GM23338 (cell line): Measurements from ENCODE around the gene RBM34. TPM values are rescaled to one million over a fixed set of nuclear protein-coding genes. Genes with fewer than 3 reads are reported as not detected.

Experiments used
- ATAC-seq: fragments of 200-7000 bp; cut with Tn5 transposase; 3 replicates; pipeline ENCODE4 v1.9.1; 2020
- DNase-seq: peaks from one replicate; pipeline ENCODE4 v3.0.0-alpha.2; 2015; ENCODE audit warnings: low spot score
- H2AFZ ChIP-seq: fragments of 200-600 bp; sonication (generic); 2 replicates; pipeline ENCODE4 v1.8.0; 2016; ENCODE audit warnings: antibody characterized with exemption, mild to moderate bottlenecking, moderate library complexity
- H3F3A ChIP-seq: fragments of 200-600 bp; sonication (generic); replicated peaks from 2 replicates; pipeline ENCODE4 v1.8.0; 2017; ENCODE audit warnings: antibody characterized with exemption, mixed run types, low read depth
- H3K27ac ChIP-seq: fragments of 200-600 bp; sonication (generic); 2 replicates; pipeline ENCODE4 v1.6.1; 2016; ENCODE audit warnings: low read depth
- H3K27me3 ChIP-seq: fragments of 200-600 bp; sonication (generic); 2 replicates; pipeline ENCODE4 v1.8.0; 2016; ENCODE audit warnings: mild to moderate bottlenecking, mixed run types, moderate library complexity; ENCODE audit not compliant: insufficient read depth
- H3K36me3 ChIP-seq: fragments of 200-600 bp; sonication (generic); 2 replicates; pipeline ENCODE4 v1.8.0; 2016; ENCODE audit warnings: mild to moderate bottlenecking; ENCODE audit not compliant: insufficient read depth
- H3K4me1 ChIP-seq: fragments of 200-600 bp; sonication (generic); 2 replicates; pipeline ENCODE4 v1.8.0; 2016; ENCODE audit warnings: mild to moderate bottlenecking, moderate library complexity; ENCODE audit not compliant: insufficient read depth
- H3K4me2 ChIP-seq: fragments of 200-600 bp; sonication (generic); 2 replicates; pipeline ENCODE4 v1.7.1; 2017; ENCODE audit warnings: mixed run types
- H3K4me3 ChIP-seq: fragments of 200-600 bp; sonication (generic); 2 replicates; pipeline ENCODE4 v1.6.1; 2016; ENCODE audit warnings: mixed run types
- H3K79me2 ChIP-seq: fragments of 200-600 bp; sonication (generic); replicated peaks from 2 replicates; pipeline ENCODE4 v1.8.0; 2017; ENCODE audit warnings: mild to moderate bottlenecking; ENCODE audit not compliant: insufficient read depth
- H3K9me2 ChIP-seq: fragments of 200-600 bp; sonication (generic); 2 replicates; pipeline ENCODE4 v1.8.0; 2017; ENCODE audit not compliant: insufficient read depth
- H4K20me1 ChIP-seq: fragments of 200-600 bp; sonication (generic); replicated peaks from 2 replicates; pipeline ENCODE4 v1.8.0; 2017; ENCODE audit warnings: mild to moderate bottlenecking; ENCODE audit not compliant: insufficient read depth
- H3K27ac Mint-ChIP-seq: 2 replicates; pipeline ENCODE4 v1.8.0; 2020; ENCODE audit warnings: inconsistent platforms, mild to moderate bottlenecking, moderate library complexity, mixed read lengths
- H3K27me3 Mint-ChIP-seq: 3 replicates; pipeline ENCODE4 v1.8.0; 2022; ENCODE audit warnings: low read depth, mild to moderate bottlenecking, moderate library complexity, mixed read lengths, inconsistent platforms; ENCODE audit not compliant: insufficient read depth, poor library complexity
- H3K36me3 Mint-ChIP-seq: 3 replicates; pipeline ENCODE4 v1.8.0; 2021; ENCODE audit warnings: low read depth, mild to moderate bottlenecking, inconsistent platforms, moderate library complexity, mixed read lengths
- H3K4me1 Mint-ChIP-seq: 3 replicates; pipeline ENCODE4 v1.8.0; 2020; ENCODE audit warnings: mild to moderate bottlenecking, inconsistent platforms, mixed read lengths
- H3K4me3 Mint-ChIP-seq: 3 replicates; pipeline ENCODE4 v1.8.0; 2021; ENCODE audit warnings: moderate library complexity, mild to moderate bottlenecking, inconsistent platforms, mixed read lengths
- H3K9me3 Mint-ChIP-seq: 3 replicates; pipeline ENCODE4 v1.8.0; 2020; ENCODE audit warnings: moderate library complexity, mild to moderate bottlenecking, inconsistent platforms, mixed read lengths
- CREB1 ChIP-seq: fragments of 250-450 bp; sonication (Bioruptor Pico); IDR thresholded peaks from 2 replicates; pipeline ENCODE4 v1.5.0; 2020; ENCODE audit warnings: low read depth, mild to moderate bottlenecking, moderate library complexity
- EZH2 ChIP-seq: fragments of 200-600 bp; sonication (generic); IDR thresholded peaks from one replicate; pipeline ENCODE4 v1.8.0; 2017; ENCODE audit warnings: antibody characterized with exemption, mild to moderate bottlenecking, low read depth; ENCODE audit not compliant: unreplicated experiment
- NANOG ChIP-seq: IDR thresholded peaks from 2 replicates; pipeline ENCODE4 v1.6.1; 2016; ENCODE audit warnings: antibody characterized with exemption, borderline replicate concordance
- POLR2AphosphoS5 ChIP-seq: IDR thresholded peaks from 2 replicates; pipeline ENCODE4 v1.6.1; 2016; ENCODE audit warnings: antibody characterized with exemption, low read depth
- ZNF114 ChIP-seq: fragments of 250-450 bp; sonication (Bioruptor Pico); IDR thresholded peaks from 2 replicates; pipeline ENCODE4 v1.5.0; 2020; ENCODE audit warnings: mild to moderate bottlenecking, moderate library complexity
- polyA plus RNA-seq: library from polyadenylated mRNA; unstranded; fragments of >200 nt; fragmentation: Nextera tagmentation; extraction: Ambion mirVana; gene quantifications from 2 replicates; pipeline ENCODE4 v1.2.1, GENCODE V29; 2016
- total RNA-seq: library from RNA; depleted of rRNA; stranded (reverse); fragments of >200 nt; shearing (Covaris generic); gene quantifications from 2 replicates; pipeline ENCODE4 v1.2.3, GENCODE V29; 2014
- TF ChIP-seq, protein P1 (sequence below): fragments of 250-450 bp; sonication (Bioruptor Pico); IDR thresholded peaks from 2 replicates; pipeline ENCODE4 v1.5.0; 2020; ENCODE audit warnings: mild to moderate bottlenecking, moderate library complexity
- TF ChIP-seq, protein P2 (sequence below): IDR thresholded peaks from one replicate; pipeline ENCODE4 v1.6.1; 2018; ENCODE audit warnings: antibody characterized with exemption; ENCODE audit not compliant: unreplicated experiment
- TF ChIP-seq, protein P3 (sequence below), 2 experiments: fragments of 200-600 bp in 1 of 2; sonication (generic) in 1 of 2; conservative IDR thresholded peaks; 2 replicates each; pipeline versions ENCODE4 v1.5.1 to v1.6.1; 2016 to 2017; ENCODE audit warnings: antibody characterized with exemption in 2 of 2, low read depth in 2 of 2, mild to moderate bottlenecking in 2 of 2, moderate library complexity in 1 of 2

The RBM34 gene
- total and polyA plus RNA-seq, 2 experiments from 2014 or later = 51.8 to 177 TPM

DNA sequence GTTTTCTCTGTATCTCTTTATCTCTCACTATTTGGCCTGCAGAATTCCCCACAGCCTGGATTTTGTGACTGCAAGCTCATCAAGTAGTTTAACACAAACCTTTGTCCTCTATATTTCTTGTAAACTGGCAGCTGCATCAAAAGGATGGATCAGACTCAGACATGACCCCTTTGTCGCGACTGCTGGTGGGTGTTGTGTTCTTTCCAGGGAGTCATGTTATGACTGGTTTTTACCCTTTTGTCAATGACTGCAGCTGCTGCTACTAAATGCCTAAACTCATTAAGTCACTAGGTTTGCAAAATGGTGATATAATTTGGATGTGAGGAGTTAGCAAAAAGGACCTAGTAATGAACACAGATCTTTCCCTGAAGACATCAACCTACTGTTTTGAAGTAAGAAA, 22.2 kb downstream of the RBM34 start (continued):
- TF ChIP-seq, protein P1, sequence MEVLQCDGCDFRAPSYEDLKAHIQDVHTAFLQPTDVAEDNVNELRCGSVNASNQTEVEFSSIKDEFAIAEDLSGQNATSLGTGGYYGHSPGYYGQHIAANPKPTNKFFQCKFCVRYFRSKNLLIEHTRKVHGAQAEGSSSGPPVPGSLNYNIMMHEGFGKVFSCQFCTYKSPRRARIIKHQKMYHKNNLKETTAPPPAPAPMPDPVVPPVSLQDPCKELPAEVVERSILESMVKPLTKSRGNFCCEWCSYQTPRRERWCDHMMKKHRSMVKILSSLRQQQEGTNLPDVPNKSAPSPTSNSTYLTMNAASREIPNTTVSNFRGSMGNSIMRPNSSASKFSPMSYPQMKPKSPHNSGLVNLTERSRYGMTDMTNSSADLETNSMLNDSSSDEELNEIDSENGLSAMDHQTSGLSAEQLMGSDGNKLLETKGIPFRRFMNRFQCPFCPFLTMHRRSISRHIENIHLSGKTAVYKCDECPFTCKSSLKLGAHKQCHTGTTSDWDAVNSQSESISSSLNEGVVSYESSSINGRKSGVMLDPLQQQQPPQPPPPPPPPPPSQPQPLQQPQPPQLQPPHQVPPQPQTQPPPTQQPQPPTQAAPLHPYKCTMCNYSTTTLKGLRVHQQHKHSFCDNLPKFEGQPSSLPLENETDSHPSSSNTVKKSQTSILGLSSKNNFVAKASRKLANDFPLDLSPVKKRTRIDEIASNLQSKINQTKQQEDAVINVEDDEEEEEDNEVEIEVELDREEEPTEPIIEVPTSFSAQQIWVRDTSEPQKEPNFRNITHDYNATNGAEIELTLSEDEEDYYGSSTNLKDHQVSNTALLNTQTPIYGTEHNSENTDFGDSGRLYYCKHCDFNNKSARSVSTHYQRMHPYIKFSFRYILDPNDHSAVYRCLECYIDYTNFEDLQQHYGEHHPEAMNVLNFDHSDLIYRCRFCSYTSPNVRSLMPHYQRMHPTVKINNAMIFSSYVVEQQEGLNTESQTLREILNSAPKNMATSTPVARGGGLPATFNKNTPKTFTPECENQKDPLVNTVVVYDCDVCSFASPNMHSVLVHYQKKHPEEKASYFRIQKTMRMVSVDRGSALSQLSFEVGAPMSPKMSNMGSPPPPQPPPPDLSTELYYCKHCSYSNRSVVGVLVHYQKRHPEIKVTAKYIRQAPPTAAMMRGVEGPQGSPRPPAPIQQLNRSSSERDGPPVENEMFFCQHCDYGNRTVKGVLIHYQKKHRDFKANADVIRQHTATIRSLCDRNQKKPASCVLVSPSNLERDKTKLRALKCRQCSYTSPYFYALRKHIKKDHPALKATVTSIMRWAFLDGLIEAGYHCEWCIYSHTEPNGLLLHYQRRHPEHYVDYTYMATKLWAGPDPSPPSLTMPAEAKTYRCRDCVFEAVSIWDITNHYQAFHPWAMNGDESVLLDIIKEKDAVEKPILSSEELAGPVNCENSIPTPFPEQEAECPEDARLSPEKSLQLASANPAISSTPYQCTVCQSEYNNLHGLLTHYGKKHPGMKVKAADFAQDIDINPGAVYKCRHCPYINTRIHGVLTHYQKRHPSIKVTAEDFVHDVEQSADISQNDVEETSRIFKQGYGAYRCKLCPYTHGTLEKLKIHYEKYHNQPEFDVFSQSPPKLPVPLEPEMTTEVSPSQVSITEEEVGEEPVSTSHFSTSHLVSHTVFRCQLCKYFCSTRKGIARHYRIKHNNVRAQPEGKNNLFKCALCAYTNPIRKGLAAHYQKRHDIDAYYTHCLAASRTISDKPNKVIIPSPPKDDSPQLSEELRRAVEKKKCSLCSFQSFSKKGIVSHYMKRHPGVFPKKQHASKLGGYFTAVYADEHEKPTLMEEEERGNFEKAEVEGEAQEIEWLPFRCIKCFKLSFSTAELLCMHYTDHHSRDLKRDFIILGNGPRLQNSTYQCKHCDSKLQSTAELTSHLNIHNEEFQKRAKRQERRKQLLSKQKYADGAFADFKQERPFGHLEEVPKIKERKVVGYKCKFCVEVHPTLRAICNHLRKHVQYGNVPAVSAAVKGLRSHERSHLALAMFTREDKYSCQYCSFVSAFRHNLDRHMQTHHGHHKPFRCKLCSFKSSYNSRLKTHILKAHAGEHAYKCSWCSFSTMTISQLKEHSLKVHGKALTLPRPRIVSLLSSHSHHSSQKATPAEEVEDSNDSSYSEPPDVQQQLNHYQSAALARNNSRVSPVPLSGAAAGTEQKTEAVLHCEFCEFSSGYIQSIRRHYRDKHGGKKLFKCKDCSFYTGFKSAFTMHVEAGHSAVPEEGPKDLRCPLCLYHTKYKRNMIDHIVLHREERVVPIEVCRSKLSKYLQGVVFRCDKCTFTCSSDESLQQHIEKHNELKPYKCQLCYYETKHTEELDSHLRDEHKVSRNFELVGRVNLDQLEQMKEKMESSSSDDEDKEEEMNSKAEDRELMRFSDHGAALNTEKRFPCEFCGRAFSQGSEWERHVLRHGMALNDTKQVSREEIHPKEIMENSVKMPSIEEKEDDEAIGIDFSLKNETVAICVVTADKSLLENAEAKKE (CRISPR knock-in tag) = no peak
- no peak for TF ChIP-seq ZNF114 (CRISPR knock-in tag)
- TF ChIP-seq CREB1 (CRISPR knock-in tag) = no peak
- no peak for TF ChIP-seq NANOG
- TF ChIP-seq, protein P2, sequence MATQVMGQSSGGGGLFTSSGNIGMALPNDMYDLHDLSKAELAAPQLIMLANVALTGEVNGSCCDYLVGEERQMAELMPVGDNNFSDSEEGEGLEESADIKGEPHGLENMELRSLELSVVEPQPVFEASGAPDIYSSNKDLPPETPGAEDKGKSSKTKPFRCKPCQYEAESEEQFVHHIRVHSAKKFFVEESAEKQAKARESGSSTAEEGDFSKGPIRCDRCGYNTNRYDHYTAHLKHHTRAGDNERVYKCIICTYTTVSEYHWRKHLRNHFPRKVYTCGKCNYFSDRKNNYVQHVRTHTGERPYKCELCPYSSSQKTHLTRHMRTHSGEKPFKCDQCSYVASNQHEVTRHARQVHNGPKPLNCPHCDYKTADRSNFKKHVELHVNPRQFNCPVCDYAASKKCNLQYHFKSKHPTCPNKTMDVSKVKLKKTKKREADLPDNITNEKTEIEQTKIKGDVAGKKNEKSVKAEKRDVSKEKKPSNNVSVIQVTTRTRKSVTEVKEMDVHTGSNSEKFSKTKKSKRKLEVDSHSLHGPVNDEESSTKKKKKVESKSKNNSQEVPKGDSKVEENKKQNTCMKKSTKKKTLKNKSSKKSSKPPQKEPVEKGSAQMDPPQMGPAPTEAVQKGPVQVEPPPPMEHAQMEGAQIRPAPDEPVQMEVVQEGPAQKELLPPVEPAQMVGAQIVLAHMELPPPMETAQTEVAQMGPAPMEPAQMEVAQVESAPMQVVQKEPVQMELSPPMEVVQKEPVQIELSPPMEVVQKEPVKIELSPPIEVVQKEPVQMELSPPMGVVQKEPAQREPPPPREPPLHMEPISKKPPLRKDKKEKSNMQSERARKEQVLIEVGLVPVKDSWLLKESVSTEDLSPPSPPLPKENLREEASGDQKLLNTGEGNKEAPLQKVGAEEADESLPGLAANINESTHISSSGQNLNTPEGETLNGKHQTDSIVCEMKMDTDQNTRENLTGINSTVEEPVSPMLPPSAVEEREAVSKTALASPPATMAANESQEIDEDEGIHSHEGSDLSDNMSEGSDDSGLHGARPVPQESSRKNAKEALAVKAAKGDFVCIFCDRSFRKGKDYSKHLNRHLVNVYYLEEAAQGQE = no peak

DNA sequence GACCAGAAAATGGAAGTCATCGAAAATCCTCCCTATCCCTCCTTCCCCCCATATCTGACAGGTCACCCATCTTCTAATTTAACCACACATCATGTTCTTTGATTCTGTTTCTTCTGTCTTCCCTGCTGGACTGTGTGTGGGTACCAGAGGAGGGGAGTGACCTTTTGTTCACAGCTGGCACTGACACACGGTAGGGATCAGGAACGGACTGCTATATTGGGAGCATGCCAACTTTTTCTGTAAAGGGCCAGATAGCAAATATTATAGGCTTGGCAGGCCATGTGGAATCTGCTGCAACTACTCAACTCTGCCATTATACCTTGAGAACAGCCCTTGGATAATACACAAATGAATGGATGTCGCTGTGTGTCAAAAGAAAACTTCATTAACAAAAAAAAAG, 24.9 kb downstream of the RBM34 start:
- Histone ChIP-seq H3K79me2 (peaks cover 13% of the 10 kb centered on the region; the same call in 1 of the 2 replicates), H3K27ac (no peak overlapping the region), H3K36me3 (peaks cover 48% of the 10 kb centered on the region), H3K9me2 (no peaks in the 10 kb centered on the region), H3K4me3 (no peak overlapping the region), H3K27me3 (no peaks in the 10 kb centered on the region), H2AFZ (no peak overlapping the region), H4K20me1 (0 out of 2 replicates have a peak, but pooled peaks cover 14% of the 10 kb centered on the region), H3F3A (no peaks in the 10 kb centered on the region), H3K4me1 (no peaks in the 10 kb centered on the region), H3K4me2 (no peak overlapping the region)
- H3K36me3 Mint-ChIP-seq = peaks cover 85% of the 10 kb centered on the region
- TF ChIP-seq POLR2AphosphoS5 (no peak), EZH2 (no peak)
- TF ChIP-seq, protein P3, sequence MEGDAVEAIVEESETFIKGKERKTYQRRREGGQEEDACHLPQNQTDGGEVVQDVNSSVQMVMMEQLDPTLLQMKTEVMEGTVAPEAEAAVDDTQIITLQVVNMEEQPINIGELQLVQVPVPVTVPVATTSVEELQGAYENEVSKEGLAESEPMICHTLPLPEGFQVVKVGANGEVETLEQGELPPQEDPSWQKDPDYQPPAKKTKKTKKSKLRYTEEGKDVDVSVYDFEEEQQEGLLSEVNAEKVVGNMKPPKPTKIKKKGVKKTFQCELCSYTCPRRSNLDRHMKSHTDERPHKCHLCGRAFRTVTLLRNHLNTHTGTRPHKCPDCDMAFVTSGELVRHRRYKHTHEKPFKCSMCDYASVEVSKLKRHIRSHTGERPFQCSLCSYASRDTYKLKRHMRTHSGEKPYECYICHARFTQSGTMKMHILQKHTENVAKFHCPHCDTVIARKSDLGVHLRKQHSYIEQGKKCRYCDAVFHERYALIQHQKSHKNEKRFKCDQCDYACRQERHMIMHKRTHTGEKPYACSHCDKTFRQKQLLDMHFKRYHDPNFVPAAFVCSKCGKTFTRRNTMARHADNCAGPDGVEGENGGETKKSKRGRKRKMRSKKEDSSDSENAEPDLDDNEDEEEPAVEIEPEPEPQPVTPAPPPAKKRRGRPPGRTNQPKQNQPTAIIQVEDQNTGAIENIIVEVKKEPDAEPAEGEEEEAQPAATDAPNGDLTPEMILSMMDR (conservative IDR thresholded peaks at IDR 0.05; ENCODE audit: low read depth in 2 of 2) = no peak
- TF ChIP-seq, protein P2 = no peak
- no peak for ATAC-seq
- peaks cover 1% of the 10 kb centered on the region for H3K27me3 Mint-ChIP-seq
- H3K4me1 Mint-ChIP-seq = no peaks in the 10 kb centered on the region
- H3K4me3 Mint-ChIP-seq = no peak overlapping the region
- no peak for DNase-seq
- H3K27ac Mint-ChIP-seq = no peak overlapping the region
- H3K9me3 Mint-ChIP-seq = no peaks in the 10 kb centered on the region
